Muscle of leg (tissue), 11 donors: ENCODE data around the gene ARMC9. TPM values are rescaled to one million over a fixed set of nuclear protein-coding genes. Genes with fewer than 3 reads are reported as not detected.

Experiments used
- DNase-seq: peaks from one replicate; pipeline ENCODE4 v3.0.0; 2013
- H3K27ac ChIP-seq: one replicate; pipeline ENCODE4 v1.5.1; 2013; ENCODE audit warnings: mild to moderate bottlenecking, low read length, control low read depth
- H3K27me3 ChIP-seq: one replicate; pipeline ENCODE4 v1.6.1; 2013; ENCODE audit warnings: low read length; ENCODE audit not compliant: control insufficient read depth, insufficient read depth
- H3K36me3 ChIP-seq: one replicate; pipeline ENCODE4 v1.6.1; 2013; ENCODE audit warnings: low read length; ENCODE audit not compliant: control insufficient read depth, insufficient read depth
- H3K4me1 ChIP-seq: one replicate; pipeline ENCODE4 v1.6.1; 2013; ENCODE audit warnings: low read length; ENCODE audit not compliant: control insufficient read depth, insufficient read depth
- H3K4me3 ChIP-seq: one replicate; pipeline ENCODE4 v1.5.1; 2013; ENCODE audit warnings: low read length, control low read depth
- H3K9me3 ChIP-seq: replicated peaks from 2 replicates; pipeline ENCODE4 v1.6.1; 2013; ENCODE audit warnings: low read depth, low read length; ENCODE audit not compliant: control insufficient read depth
- WGBS: methylation state at CpG from one replicate; pipeline ENCODE4 v1.1.5; 2013; ENCODE audit warnings: missing lambda C conversion rate; ENCODE audit not compliant: insufficient coverage; 5-methylcytosine and 5-hydroxymethylcytosine counted together
- polyA plus RNA-seq, 8 donors: library from polyadenylated mRNA; unstranded; fragments of 120-200 nt; gene quantifications; one replicate each; pipeline versions ENCODE4 v1.2.1 to v1.2.3, GENCODE V29; 2013; ENCODE audit warnings: inconsistent platforms in 1 of 8, low replicate concordance in 1 of 8; ENCODE audit not compliant: insufficient read length in 8 of 8, insufficient read depth in 1 of 8
- total RNA-seq: library from RNA; stranded (reverse); fragments of 120-200 nt; gene quantifications from one replicate; pipeline ENCODE4 v1.2.4, GENCODE V29; 2013

ARMC9 gene
- total and polyA plus RNA-seq, 9 donors, result 3.6 to 9.4 (median 5.3) TPM

GRCh38 chr2:231278868-231279267 lies 80.4 kb downstream of the ARMC9 start:
- WGBS, result 50% methylated on average over 1 of the region's 2 CpGs
- Histone ChIP-seq H3K4me3 (no peak overlapping the region), H3K36me3 (peaks cover 16% of the 10 kb centered on the region), H3K4me1 (no peaks in the 10 kb centered on the region), H3K9me3 (no peaks in the 10 kb centered on the region), H3K27me3 (no peaks in the 10 kb centered on the region), H3K27ac (no peak overlapping the region)
- no peak for DNase-seq

GRCh38 chr2:231280846-231281245 lies 82.4 kb downstream of the ARMC9 start:
- Histone ChIP-seq H3K27me3 (no peaks in the 10 kb centered on the region), H3K27ac (no peak overlapping the region), H3K9me3 (no peaks in the 10 kb centered on the region), H3K36me3 (peaks cover 16% of the 10 kb centered on the region), H3K4me3 (no peak overlapping the region), H3K4me1 (no peaks in the 10 kb centered on the region)
- 82% methylated on average over 9 of the region's 9 CpGs for WGBS
- no peak for DNase-seq

GRCh38 chr2:231284296-231284695 lies 85.9 kb downstream of the ARMC9 start:
- no peak for DNase-seq
- Histone ChIP-seq H3K4me3 (no peak overlapping the region), H3K36me3 (peaks cover 6% of the 10 kb centered on the region), H3K27ac (no peak overlapping the region), H3K27me3 (no peaks in the 10 kb centered on the region), H3K9me3 (no peaks in the 10 kb centered on the region), H3K4me1 (no peaks in the 10 kb centered on the region)
- 100% methylated on average over 1 of the region's 2 CpGs for WGBS

GRCh38 chr2:231286964-231287363 lies 88.5 kb downstream of the ARMC9 start:
- 76% methylated on average over 3 of the region's 4 CpGs for WGBS

GRCh38 chr2:231287696-231288095 lies 89.3 kb downstream of the ARMC9 start:
- H3K4me1 ChIP-seq, result peaks cover 4% of the 10 kb centered on the region
- no peak overlapping the region for H3K4me3 ChIP-seq
- no peak overlapping the region for H3K27ac ChIP-seq
- DNase-seq, result peak; percentile 49
- WGBS, result 89% methylated on average over 2 of the region's 5 CpGs
- no peaks in the 10 kb centered on the region for H3K9me3 ChIP-seq
- peaks cover 12% of the 10 kb centered on the region for H3K36me3 ChIP-seq
- no peaks in the 10 kb centered on the region for H3K27me3 ChIP-seq

More at GRCh38 chr2:231286964-231287363, 88.5 kb downstream of the ARMC9 start:
- H3K4me3 ChIP-seq, result no peak overlapping the region
- DNase-seq, result no peak
- H3K4me1 ChIP-seq, result peaks cover 4% of the 10 kb centered on the region
- H3K36me3 ChIP-seq, result peaks cover 6% of the 10 kb centered on the region
- no peaks in the 10 kb centered on the region for H3K9me3 ChIP-seq
- H3K27me3 ChIP-seq, result no peaks in the 10 kb centered on the region
- no peak overlapping the region for H3K27ac ChIP-seq

- DNase-seq, result no peak
- Histone ChIP-seq H3K36me3 (peaks cover 10% of the 10 kb centered on the region), H3K4me3 (no peak overlapping the region), H3K4me1 (peaks cover 4% of the 10 kb centered on the region), H3K27ac (no peak overlapping the region), H3K27me3 (no peaks in the 10 kb centered on the region), H3K9me3 (no peaks in the 10 kb centered on the region)
- WGBS, result 82% methylated on average over 6 of the region's 7 CpGs
These were observed 90.2 kb downstream of the ARMC9 start for GRCh38 chr2:231288590-231288989.

GRCh38 chr2:231290321-231291015 lies 92.0 kb downstream of the ARMC9 start:
- no CpG with 5 or more reads among the region's 2 CpGs for WGBS
- Histone ChIP-seq H3K4me1 (peaks cover 7% of the 10 kb centered on the region), H3K27me3 (no peaks in the 10 kb centered on the region), H3K9me3 (no peaks in the 10 kb centered on the region), H3K27ac (no peak overlapping the region), H3K36me3 (peaks cover 8% of the 10 kb centered on the region), H3K4me3 (no peak overlapping the region)
- peak; percentile 80 for DNase-seq

GRCh38 chr2:231292472-231293134 lies 94.2 kb downstream of the ARMC9 start:
- 88% methylated on average over 7 of the region's 8 CpGs for WGBS
- Histone ChIP-seq H3K36me3 (peaks cover 11% of the 10 kb centered on the region), H3K4me3 (no peak overlapping the region), H3K27me3 (no peaks in the 10 kb centered on the region), H3K9me3 (no peaks in the 10 kb centered on the region), H3K4me1 (peaks cover 7% of the 10 kb centered on the region), H3K27ac (no peak overlapping the region)
- no peak for DNase-seq

- H3K27ac ChIP-seq, result no peak overlapping the region
- peaks cover 7% of the 10 kb centered on the region for H3K4me1 ChIP-seq
- H3K27me3 ChIP-seq, result no peaks in the 10 kb centered on the region
- H3K4me3 ChIP-seq, result no peak overlapping the region
- no peak for DNase-seq
- H3K9me3 ChIP-seq, result no peaks in the 10 kb centered on the region
- 90% methylated on average over 4 of the region's 4 CpGs for WGBS
- H3K36me3 ChIP-seq, result peaks cover 11% of the 10 kb centered on the region
These were observed 94.7 kb downstream of the ARMC9 start for GRCh38 chr2:231293163-231293562.

GRCh38 chr2:231294116-231294515 lies 95.7 kb downstream of the ARMC9 start:
- Histone ChIP-seq H3K27me3 (no peaks in the 10 kb centered on the region), H3K4me1 (peaks cover 7% of the 10 kb centered on the region), H3K9me3 (no peaks in the 10 kb centered on the region), H3K36me3 (peaks cover 11% of the 10 kb centered on the region), H3K27ac (no peak overlapping the region), H3K4me3 (no peak overlapping the region)
- 87% methylated on average over 6 of the region's 7 CpGs for WGBS
- no peak for DNase-seq
